Measurements from ENCODE around the gene NOX3.

DNA sequence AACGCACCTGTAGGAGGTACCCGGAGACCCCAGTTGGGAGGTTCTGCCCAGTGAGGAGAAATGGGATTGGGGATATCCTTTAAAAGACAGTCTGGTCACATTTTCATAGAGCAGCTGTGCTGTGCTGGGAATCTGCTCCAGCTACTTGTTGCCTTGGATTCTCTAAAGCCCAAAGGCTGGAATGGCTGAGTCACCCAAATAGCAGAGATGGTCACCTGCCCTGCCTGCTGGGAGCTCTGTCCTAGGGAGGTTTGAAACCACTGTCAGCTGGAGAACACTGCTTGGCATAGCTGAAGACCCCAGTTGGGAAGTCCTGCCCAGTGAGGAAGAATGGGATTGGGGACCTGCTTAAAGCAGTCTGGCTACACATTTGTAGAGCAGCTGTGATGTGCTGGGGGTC lies 106.5 kb downstream of the NOX3 start:
- no peak for TF ChIP-seq REST (IDR thresholded peaks at IDR 0.05; ENCODE audit: insufficient replicate concordance, low read depth)
- TF ChIP-seq, protein P1, sequence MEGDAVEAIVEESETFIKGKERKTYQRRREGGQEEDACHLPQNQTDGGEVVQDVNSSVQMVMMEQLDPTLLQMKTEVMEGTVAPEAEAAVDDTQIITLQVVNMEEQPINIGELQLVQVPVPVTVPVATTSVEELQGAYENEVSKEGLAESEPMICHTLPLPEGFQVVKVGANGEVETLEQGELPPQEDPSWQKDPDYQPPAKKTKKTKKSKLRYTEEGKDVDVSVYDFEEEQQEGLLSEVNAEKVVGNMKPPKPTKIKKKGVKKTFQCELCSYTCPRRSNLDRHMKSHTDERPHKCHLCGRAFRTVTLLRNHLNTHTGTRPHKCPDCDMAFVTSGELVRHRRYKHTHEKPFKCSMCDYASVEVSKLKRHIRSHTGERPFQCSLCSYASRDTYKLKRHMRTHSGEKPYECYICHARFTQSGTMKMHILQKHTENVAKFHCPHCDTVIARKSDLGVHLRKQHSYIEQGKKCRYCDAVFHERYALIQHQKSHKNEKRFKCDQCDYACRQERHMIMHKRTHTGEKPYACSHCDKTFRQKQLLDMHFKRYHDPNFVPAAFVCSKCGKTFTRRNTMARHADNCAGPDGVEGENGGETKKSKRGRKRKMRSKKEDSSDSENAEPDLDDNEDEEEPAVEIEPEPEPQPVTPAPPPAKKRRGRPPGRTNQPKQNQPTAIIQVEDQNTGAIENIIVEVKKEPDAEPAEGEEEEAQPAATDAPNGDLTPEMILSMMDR (IDR thresholded peaks at IDR 0.05; ENCODE audit: insufficient read depth, low read length): no peak
- TF ChIP-seq SPI1 (IDR thresholded peaks at IDR 0.05; ENCODE audit: borderline replicate concordance, low read depth): no peak
